ENCODE data around the gene TSPAN18.

Gene TSPAN18

DNA sequence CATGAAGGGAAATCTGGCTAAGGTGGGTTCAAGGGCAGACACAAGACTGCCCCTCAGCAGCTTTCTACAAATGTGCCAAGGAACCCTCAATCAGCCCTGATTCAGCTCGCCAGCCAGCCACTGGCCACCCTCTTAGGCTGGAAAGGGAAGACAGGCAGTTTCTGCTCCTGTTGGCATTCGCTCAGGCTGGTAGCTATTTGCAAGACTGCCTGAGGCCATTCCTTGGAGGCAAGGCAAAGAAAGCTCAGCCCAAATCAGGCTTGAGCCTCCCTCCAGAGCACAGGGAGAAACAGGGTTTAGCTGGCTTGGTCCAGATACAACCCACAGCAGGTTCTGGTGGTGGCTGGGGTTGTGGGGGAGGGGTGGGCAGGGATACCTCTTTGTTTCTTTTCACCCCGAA is 204.7 kb downstream of the TSPAN18 start:
- no peak for DNase-seq

- DNase-seq = no peak
Measured at GRCh38 chr11:44934110-44934509, 207.3 kb downstream of the TSPAN18 start.

DNA sequence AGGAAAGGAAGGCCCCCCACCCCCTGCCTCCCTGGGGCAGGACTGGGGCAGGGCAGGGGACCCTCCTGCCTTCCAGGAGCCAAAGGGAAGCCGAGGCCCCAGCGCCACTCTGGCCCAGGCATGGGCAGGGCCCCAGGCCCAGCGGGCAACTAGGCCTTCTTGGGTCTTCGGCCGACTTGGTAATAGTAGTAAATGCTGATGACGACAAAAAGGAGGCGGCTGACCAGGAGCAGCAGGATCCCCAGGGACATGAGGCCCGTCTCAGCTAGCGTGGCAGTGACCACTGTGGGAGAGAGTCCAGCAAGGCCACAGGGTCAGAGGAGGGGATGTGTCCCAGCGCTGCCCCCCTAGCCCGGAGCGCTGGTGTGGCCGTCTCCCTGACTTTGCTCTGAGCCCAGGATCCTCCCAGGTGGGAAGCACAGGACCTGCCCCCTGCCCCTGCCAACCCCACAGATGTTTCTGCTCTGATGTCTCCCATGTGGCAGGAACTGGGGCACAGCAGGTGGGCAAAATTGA is 208.0 kb downstream of the TSPAN18 start:
- DNase-seq = no peak

DNA sequence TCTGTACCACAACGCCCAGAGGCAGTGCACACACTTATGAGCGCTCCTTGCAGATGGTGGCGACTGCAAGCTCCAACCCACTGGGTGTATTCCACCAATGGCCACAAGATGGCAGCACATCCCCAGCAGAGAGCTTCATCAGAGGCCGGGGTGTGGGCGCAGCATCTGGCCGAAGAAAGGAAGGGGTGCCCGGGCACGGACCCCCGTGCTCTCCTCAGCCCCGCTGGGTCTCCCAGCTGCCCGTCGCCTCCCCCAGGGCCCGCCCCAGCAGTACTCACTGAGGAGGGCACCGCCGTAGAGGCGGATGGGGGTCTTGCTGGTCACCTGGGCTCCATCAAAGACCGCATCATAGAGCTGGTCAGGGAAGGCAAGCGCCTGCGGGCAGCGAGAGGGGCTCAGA is 209.8 kb downstream of the TSPAN18 start:
- peak; percentile 76 for DNase-seq

DNA sequence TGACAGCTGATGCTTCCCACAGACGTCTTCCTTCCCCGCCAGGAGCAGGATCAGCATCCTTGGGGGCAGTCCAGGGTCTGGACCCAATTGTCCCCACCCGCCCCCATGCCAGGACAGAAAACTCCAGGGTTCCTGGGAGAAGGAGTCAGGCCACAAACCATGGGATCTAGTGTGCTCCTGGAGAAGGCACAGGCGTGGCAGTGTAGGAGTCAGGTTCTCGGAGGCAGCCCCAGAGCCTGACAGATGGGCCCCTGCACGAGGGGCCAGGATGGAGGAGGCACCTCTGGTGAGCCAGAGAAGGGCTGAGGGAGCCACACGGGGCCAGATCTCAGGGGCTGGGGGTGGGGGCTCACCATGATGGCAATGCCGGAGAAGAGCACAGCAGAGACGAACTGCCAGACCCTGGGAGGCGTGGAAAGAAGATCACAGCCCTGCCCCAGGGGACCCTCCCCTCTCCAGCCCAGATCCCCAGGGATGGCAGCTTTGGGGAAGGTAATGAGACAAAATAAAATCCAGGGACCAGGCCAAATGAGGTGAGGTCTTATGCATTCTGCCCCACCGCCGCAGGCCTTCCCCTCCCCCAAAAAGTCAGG is 210.3 kb downstream of the TSPAN18 start:
- DNase-seq = no peak

GRCh38 chr11:44938066-44938691 is 211.4 kb downstream of the TSPAN18 start:
- DNase-seq = no peak

DNA sequence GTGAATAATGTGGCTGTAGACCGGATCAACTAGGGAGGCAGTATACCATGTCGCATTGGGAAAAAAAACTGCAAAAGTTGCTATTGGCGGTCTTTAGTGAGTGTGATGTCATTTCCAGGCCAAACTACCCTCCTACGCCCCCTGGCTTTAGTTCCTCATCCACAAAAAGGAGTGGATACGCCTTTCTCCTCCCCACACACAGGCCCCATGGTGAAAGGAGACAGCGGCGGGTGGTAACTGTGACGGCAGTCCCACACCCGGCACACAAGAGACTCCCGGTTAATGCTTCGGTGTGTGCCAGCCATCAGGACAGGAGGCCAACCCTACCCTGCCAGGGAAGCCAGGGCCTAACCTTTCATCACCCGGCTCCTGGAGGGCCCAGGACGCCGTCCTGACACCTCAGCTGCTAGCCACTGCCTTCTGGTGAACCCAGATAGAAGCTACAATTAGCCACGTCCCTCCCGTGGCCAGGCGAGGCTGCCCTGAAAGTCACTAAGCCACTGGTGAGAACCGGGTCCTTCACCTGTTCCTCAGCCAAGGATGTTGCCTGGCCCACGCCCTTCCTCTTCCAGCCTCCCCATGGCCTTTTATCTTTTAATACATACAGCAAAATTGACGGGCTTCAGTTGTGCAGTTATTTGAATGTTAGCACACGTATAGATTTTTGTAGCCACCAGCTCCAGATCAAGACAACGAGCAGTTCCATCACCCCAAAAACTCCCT is 213.1 kb downstream of the TSPAN18 start:
- no peak for DNase-seq

- DNase-seq = no peak
Measured at GRCh38 chr11:44940404-44940803, 213.6 kb downstream of the TSPAN18 start.

GRCh38 chr11:44940835-44941234 is 214.1 kb downstream of the TSPAN18 start:
- DNase-seq = no peak

DNA sequence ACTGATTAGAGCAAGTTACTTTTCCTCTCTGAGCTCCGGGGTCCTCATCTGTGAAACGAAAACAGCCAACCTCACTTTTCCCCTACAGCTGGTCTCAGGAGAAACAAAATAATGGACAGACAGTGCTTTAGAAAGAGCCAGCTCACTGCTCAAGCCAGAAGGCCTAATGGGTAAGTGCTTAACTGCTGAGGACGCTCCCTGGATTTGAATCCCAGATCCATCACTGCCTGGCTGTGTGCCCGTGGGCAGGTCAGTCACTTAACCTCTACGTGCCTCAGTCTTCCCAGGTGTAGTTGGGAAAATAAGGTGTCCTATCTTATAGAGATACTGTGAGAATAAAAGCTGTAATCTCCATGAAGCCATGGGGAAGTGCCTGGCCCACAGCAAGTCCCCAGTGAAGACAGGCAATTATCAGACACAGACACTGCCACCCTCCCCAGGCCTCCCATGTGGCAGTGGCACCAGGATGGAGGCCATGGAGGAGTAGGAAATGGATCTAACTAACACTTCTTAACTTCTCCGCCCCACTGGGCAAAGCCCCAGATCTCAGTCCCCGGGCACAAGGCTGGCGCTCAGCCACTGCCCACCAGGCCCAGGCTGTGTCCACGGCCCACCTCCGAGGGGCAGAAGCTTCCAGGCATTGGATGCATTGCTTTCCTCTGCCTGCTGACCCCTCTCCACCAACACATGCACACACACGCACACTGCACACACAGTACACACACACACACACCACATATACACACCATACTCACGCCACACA is 214.7 kb downstream of the TSPAN18 start:
- DNase-seq = no peak

DNA sequence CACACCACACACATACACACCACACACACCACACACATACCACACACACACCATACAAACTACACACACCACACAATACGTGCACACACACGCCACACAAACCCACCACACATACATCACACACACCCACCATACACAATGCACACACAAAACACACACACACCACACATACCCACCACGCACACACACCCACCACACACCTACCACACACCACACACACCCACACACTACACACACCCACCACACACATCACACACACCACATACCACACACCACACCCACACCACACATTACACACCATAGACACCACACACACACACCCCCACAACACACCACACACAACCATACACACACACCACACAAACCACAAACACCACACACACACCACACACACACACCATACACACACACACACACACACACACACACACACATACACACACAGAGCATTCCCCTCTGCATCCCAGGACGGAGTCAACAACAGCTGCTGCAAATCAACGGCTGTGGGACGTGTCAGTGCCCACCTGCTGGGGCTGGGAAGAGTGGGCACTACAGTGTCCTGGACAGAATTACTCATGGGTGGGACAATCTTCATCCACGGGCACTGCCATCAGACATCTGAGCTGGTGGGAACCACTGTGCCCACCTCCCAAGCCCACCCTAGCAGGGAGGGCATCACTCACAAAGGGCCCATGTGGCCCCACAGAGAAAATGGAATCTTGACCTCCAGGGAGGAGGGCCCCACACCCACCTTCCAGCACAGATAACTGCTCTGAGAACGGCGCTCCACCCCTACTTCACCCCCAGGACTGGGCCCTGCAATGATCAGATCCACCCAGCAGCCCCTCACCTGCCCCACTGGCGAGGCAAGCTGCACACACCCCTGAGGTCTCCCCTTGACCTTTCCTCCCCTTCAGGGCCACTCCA is 215.5 kb downstream of the TSPAN18 start:
- no peak for DNase-seq

- no peak for DNase-seq
Measured at GRCh38 chr11:44943118-44943517, 216.4 kb downstream of the TSPAN18 start.

DNA sequence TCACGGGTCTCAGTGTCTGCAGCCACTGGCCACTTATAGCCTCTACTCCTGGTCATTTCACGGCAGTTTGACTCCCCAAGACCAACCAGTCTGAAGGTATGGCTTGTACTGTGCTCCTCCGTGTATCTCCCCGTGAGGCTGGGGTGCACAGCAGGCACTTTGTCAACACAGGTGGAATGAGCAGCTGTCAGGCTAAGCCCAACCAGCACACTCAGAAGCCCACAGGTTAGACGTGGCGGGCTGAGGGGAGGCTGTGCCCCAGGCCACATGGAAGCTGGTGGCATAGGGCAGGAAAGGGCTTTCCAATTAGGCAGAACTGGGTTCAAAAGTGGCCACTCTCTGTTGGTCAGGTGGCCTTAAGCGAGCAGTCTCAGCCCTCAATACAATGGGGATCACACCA is 216.9 kb downstream of the TSPAN18 start:
- DNase-seq = no peak

GRCh38 chr11:44944181-44944852 is 217.6 kb downstream of the TSPAN18 start:
- no peak for DNase-seq

DNA sequence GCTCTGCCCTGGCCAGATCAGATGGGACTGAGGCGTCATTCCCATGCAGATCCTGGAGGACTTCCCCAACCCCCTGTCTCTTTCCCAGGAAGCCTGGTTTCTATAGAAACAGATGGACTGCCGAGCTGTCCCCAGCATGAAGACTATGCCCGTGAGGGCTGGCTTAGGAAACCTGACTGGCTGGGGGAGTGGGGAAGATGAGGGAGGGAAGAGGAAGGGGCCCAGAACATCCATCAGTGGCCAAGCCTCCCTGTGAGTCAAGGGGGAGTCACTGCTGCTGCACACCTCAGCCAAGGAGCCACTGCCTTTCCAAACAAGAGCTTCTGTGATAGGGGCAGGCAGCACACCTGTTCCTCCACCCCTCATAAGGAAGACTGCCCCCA is 218.1 kb downstream of the TSPAN18 start:
- DNase-seq = no peak

- DNase-seq = no peak
Measured at GRCh38 chr11:44945666-44946065, 218.9 kb downstream of the TSPAN18 start.

DNA sequence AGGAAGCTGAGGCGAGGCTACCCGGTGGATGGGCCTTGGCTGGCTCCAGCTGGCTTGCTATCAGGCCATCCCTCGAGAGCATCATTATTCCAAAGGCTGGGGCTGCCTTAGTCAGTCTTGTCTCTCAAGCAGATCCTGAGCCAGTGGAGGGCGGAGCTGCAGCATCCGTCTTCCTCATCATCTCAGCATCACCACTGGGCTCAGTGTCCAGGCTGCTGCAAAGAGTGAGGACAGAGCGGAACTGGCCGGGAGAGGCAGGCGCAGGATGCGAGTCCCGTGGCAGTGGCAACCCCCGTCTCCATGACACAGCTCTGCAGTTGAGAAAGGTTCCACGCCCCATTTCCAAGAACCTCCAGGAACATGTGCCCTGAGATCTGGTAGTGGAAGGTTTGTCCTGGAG is 219.5 kb downstream of the TSPAN18 start:
- no peak for DNase-seq

GRCh38 chr11:44947114-44947513 is 220.4 kb downstream of the TSPAN18 start:
- DNase-seq = no peak

- DNase-seq = no peak
Measured at GRCh38 chr11:44948155-44948554, 221.4 kb downstream of the TSPAN18 start.

DNA sequence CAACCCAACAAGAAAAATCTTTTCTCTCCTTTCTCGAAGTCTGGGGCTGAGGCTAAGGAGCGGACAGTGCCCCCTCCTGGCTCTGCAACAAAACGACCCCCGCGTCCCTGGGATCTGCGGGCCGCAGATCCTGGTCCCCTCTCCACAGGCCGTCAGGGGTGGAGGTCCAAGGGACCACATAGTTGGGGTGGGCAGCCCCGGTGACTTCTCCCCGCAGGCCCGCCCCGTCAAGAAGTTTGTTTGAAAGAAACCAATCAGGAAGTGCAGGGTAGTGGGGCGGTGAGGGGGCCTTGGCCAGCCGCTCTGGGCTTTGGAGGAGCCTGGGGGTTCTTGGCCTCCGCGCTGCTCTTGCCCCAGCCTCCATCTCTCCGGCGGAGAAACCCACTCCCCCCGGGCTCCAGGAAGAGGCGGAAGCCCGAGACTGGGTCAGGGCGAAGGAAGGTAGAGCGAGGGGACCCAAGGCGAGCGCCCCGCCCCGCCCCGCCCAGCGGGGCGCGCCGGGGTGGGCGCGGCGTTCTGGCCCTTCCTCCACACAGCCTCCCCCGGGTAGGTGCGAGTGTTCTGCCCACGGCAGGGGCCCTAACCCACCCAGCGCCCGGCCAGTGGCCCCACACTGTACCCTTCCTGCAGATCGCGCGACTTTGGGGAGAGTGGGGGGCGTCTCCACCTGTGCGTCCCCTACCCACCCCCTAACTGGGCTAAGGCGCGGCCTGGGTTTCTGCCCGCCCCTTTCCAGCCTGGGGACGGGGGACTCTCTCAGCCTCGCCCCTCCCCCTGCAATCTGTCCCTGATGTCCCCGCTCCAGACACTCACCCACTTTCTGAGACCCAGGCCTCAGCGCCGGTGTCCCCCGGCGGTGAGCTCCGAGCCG is 222.6 kb downstream of the TSPAN18 start:
- peak; percentile 40 for DNase-seq
